Psoas muscle (tissue), 8 donors: Measurements from ENCODE around the gene CTIF. TPM values are rescaled to one million over a fixed set of nuclear protein-coding genes. Genes with fewer than 3 reads are reported as not detected.

Source experiments
- ATAC-seq, 4 donors: fragments of 200-7000 bp; cut with Tn5 transposase; one replicate each; pipeline ENCODE4 v1.9.1; 2020; ENCODE audit warnings: moderate library complexity in 3 of 4, mild to moderate bottlenecking in 2 of 4
- DNase-seq, 2 donors: peaks; one replicate each; pipeline ENCODE4 v3.0.0-alpha.2; 2020
- H3K27ac ChIP-seq: fragments of 200-600 bp; one replicate; pipeline ENCODE4 v1.8.0; 2022
- H3K27me3 ChIP-seq, 3 donors: fragments of 200-600 bp in 1 of 3; one replicate each; pipeline versions ENCODE4 v1.6.1 to v1.8.0; 2013 to 2022; ENCODE audit warnings: low read length in 2 of 3, mild to moderate bottlenecking in 2 of 3, moderate library complexity in 1 of 3; ENCODE audit not compliant: insufficient read depth in 3 of 3
- H3K36me3 ChIP-seq, 2 donors: fragments of 200-600 bp in 1 of 2; one replicate each; pipeline versions ENCODE4 v1.6.1 to v1.8.0; 2013 to 2022; ENCODE audit warnings: low read depth in 1 of 2, mild to moderate bottlenecking in 1 of 2, moderate library complexity in 1 of 2; ENCODE audit not compliant: insufficient read depth in 1 of 2
- H3K4me1 ChIP-seq: fragments of 200-600 bp; one replicate; pipeline ENCODE4 v1.8.0; 2022
- H3K4me3 ChIP-seq: fragments of 200-600 bp; one replicate; pipeline ENCODE4 v1.8.0; 2022; ENCODE audit warnings: mild to moderate bottlenecking
- H3K9me3 ChIP-seq: fragments of 200-600 bp; one replicate; pipeline ENCODE4 v1.8.0; 2022
- CTCF ChIP-seq: fragments of 200-600 bp; IDR thresholded peaks from one replicate; pipeline ENCODE4 v1.8.0; 2022; ENCODE audit warnings: antibody characterized with exemption
- WGBS, 3 donors: extraction: QIAGEN DNeasy Blood & Tissue Kit; methylation state at CpG; one replicate each; pipeline versions ENCODE4 v1.1.6 to v1.1.7; 2013; 5-methylcytosine and 5-hydroxymethylcytosine counted together
- intact Hi-C, 2 donors: fragments of 100-400 bp; cut with DNase I; formaldehyde crosslinking; loops; one replicate each; pipeline versions ENCODE4 v1.11.0 to v1.14.2; 2022
- polyA plus RNA-seq, 3 donors: library from polyadenylated mRNA; stranded (reverse); fragments of 200-250 nt; gene quantifications; one replicate each; pipeline ENCODE4 v1.2.3, GENCODE V29; 2013
- total RNA-seq, 4 donors: library from RNA; stranded (reverse); fragmentation: NEBNext Ultra II Directional in 2 of 4; extraction: Animal tissue kit (Norgen Biotek cat#: 25700) in 2 of 4; gene quantifications; one replicate each; pipeline versions ENCODE4 v1.2.1 to v1.2.4, GENCODE V29; 2021 to 2023
- donor health status: healthy with polysubstance abuse.
- donor health status: DM: no; HTN: no; CAD: no; lungs with moderate emphysema.
- donor health status: Bipolar disorder and iron deficiency.
- donor health status: healthy.
- donor health status: DM: yes; HTN: yes; CAD: no.
- donor health status: DM: no; HTN: no; CAD: no.
- donor health status: DM: no; HTN: no; CAD: no.
- donor health status: DM: yes; HTN: yes; CAD: no.

Gene CTIF
- total and polyA plus RNA-seq, 7 donors = 11.3 to 40.5 (median 26.9) TPM

DNA sequence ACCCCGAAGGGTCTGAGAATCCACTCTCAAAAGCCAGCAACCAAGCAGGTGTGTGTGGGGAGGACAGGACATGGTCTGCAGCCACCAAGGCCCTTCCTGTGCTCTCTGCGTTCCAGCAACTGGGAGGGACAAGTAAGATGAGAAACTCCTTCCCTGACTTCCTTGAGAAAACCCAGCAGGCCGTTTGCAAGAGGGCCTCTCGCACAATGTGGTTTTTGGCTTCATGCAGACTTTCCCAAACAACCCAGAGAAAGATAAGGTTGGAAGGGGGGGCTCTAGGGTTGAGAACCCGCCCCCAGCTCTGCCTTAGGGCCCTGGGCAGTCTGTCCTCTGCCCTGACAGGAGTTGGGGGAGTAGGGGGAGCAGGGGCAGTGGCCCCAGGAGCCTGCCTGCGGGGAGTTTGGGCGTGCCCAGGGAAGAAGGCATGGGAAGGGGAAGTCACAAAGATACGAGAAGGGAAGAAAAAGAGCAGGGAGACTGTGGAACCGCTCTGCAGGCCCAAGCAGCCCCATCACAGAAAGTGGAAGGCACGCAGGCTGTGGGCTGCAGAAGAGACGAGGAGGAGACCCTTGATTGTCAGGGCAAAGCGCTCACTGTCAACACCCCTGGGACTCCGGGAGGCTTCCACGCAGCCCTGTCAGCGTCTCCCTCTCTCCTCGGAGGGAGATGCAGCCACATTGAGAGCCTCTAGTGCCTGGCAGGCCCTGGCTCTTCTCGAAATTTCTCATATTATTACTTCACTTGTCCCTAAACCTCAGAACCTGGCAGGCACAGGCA is 312.2 kb downstream of the CTIF start:
- H3K9me3 ChIP-seq = no peaks in the 10 kb centered on the region
- peak overlapping the region; percentile 53 for H3K27ac ChIP-seq
- ATAC-seq (no peak), DNase-seq (no peak)
- intact Hi-C loops = no loop called here
- no peak for TF ChIP-seq CTCF
- H3K36me3 ChIP-seq = no peaks in the 10 kb centered on the region
- H3K4me1 ChIP-seq = peaks cover 14% of the 10 kb centered on the region
- H3K27me3 ChIP-seq = no peaks in the 10 kb centered on the region
- no peak overlapping the region for H3K4me3 ChIP-seq
- WGBS, 3 donors = 68 to 73% (median 69%) methylated on average over 17 of the region's 17 CpGs

GRCh38 chr18:48851599-48851960 is 312.7 kb downstream of the CTIF start:
- no peak for TF ChIP-seq CTCF
- ATAC-seq (peak in 2 of 4 donors; percentile 22 to 50), DNase-seq (peak in 1 of 2 donors; percentile 40)
- no peaks in the 10 kb centered on the region for H3K9me3 ChIP-seq
- WGBS, 3 donors = 64 to 81% (median 78%) methylated on average over 7 of the region's 7 CpGs
- intact Hi-C loops = no loop called here
- no peaks in the 10 kb centered on the region for H3K27me3 ChIP-seq
- peaks cover 14% of the 10 kb centered on the region for H3K4me1 ChIP-seq
- peak overlapping the region; percentile 53 for H3K27ac ChIP-seq
- no peaks in the 10 kb centered on the region for H3K36me3 ChIP-seq
- no peak overlapping the region for H3K4me3 ChIP-seq

GRCh38 chr18:48852292-48852691 is 313.5 kb downstream of the CTIF start:
- WGBS, 3 donors = 90 to 95% (median 93%) methylated on average over 6 of the region's 6 CpGs
- DNase-seq = no peak
- ATAC-seq = no peak
- no peaks in the 10 kb centered on the region for H3K27me3 ChIP-seq
- no peak overlapping the region for H3K4me3 ChIP-seq
- no peak overlapping the region for H3K27ac ChIP-seq
- TF ChIP-seq CTCF = no peak
- H3K4me1 ChIP-seq = peaks cover 14% of the 10 kb centered on the region
- no peaks in the 10 kb centered on the region for H3K36me3 ChIP-seq
- H3K9me3 ChIP-seq = no peaks in the 10 kb centered on the region
- intact Hi-C loops = no loop called here

DNA sequence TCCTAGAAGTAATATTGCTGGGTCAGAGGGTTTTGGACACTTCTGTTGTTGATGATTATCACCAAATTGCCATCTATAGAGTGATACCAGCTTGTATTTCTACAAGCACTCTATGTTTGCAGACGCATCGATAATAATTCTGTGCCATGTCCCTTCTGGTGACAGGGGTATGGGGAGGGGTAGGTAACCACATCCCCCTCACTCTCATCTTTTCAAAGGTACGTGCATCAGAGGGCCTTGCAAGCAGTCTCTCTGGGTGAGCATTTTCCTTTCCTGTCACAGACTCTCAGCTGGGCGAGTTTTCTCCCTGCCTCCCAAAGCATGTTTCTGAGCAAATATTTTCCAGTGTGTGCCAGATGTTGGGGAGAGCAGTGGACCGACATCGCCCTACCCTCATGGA is 314.0 kb downstream of the CTIF start:
- no peak for ATAC-seq
- H3K36me3 ChIP-seq = no peaks in the 10 kb centered on the region
- TF ChIP-seq CTCF = no peak
- H3K4me3 ChIP-seq = no peak overlapping the region
- 93 to 95% (median 94%) methylated on average over 6 of the region's 6 CpGs for WGBS, 3 donors
- no peak overlapping the region for H3K27ac ChIP-seq
- H3K9me3 ChIP-seq = no peaks in the 10 kb centered on the region
- intact Hi-C loops = no loop called here
- no peaks in the 10 kb centered on the region for H3K27me3 ChIP-seq
- peaks cover 14% of the 10 kb centered on the region for H3K4me1 ChIP-seq
- DNase-seq = no peak

- ATAC-seq = no peak
- Histone ChIP-seq H3K36me3 (no peaks in the 10 kb centered on the region), H3K27me3 (no peaks in the 10 kb centered on the region), H3K4me3 (no peak overlapping the region), H3K9me3 (no peaks in the 10 kb centered on the region), H3K4me1 (peaks cover 14% of the 10 kb centered on the region), H3K27ac (no peak overlapping the region)
- DNase-seq = no peak
- TF ChIP-seq CTCF = no peak
- 61 to 72% (median 68%) methylated on average over 5 of the region's 5 CpGs for WGBS, 3 donors
- intact Hi-C loops = no loop called here
Observed at GRCh38 chr18:48853588-48853987, 314.8 kb downstream of the CTIF start.
